OCI-LY3 (cell line): ENCODE results near the gene RASEF.

Experiments
- CTCF ChIP-seq: fragments of 200-600, 300-600 bp; sonication (generic); IDR thresholded peaks from 2 replicates; pipeline ENCODE4 v1.5.1; 2014; ENCODE audit warnings: antibody characterized with exemption, low read length, low read depth
- EZH2phosphoT487 ChIP-seq: fragments of 200-600 bp; shearing (Covaris generic); IDR thresholded peaks from 2 replicates; pipeline ENCODE4 v1.6.1; 2018; ENCODE audit warnings: antibody characterized with exemption, mixed run types, low read depth

GRCh38 chr9:83029531-83030137 lies 33.3 kb downstream of the RASEF start:
- TF ChIP-seq CTCF: no peak
- TF ChIP-seq EZH2phosphoT487: no peak
